Omental fat pad (tissue), 4 donors: ENCODE data around the gene TNS1. TPM values are rescaled to one million over a fixed set of nuclear protein-coding genes. Genes with fewer than 3 reads are reported as not detected.
"Not testable (repeated sequence)": the region's sequence is repeated elsewhere in the genome, so short reads cannot be mapped to it uniquely, and the experiment has no call there.

Experiments
- ATAC-seq: fragments of 150-250 bp; one replicate; pipeline ENCODE4 v1.9.1; 2016; ENCODE audit warnings: mild to moderate bottlenecking, moderate library complexity; ENCODE audit not compliant: low FRiP score
- DNase-seq: peaks from one replicate; pipeline ENCODE4 v3.0.0-alpha.2; 2019; ENCODE audit warnings: low spot score
- total RNA-seq, 4 donors: library from RNA; depleted of rRNA; stranded (reverse); fragments of >200 nt; gene quantifications; one replicate each; pipeline ENCODE4 v1.1.0, GENCODE V29; 2016
- TF ChIP-seq, protein P1 (sequence below), 3 donors: fragments of 450-650 bp; IDR thresholded peaks; one replicate each; pipeline ENCODE4 v1.5.1; 2016 to 2017; ENCODE audit warnings: antibody characterized with exemption in 3 of 3, mild to moderate bottlenecking in 3 of 3, moderate library complexity in 2 of 3

Gene TNS1
- total RNA-seq, 4 donors from 2014 or later = 135 to 453 (median 361) TPM

DNA sequence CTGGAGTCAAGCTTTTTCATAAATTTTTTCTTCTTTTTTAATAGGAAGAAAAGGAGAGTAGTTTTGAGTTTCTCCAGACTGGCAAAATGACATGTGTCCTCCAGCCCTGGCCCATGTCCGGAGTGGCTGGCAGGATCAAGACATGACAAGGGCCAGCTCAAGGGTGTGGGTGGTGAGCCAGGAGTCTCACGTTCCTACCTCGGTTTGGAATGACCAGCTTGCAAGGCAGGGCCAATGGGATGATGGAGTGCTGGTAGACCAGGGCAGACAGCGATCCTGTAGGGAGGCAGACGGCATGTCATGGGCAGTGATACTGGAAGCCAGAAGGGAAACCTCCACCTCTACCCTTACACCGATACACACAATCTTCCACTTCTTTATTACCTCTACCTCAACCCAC lies 190.6 kb downstream of the TNS1 start:
- DNase-seq = no peak
- TF ChIP-seq, protein P1, sequence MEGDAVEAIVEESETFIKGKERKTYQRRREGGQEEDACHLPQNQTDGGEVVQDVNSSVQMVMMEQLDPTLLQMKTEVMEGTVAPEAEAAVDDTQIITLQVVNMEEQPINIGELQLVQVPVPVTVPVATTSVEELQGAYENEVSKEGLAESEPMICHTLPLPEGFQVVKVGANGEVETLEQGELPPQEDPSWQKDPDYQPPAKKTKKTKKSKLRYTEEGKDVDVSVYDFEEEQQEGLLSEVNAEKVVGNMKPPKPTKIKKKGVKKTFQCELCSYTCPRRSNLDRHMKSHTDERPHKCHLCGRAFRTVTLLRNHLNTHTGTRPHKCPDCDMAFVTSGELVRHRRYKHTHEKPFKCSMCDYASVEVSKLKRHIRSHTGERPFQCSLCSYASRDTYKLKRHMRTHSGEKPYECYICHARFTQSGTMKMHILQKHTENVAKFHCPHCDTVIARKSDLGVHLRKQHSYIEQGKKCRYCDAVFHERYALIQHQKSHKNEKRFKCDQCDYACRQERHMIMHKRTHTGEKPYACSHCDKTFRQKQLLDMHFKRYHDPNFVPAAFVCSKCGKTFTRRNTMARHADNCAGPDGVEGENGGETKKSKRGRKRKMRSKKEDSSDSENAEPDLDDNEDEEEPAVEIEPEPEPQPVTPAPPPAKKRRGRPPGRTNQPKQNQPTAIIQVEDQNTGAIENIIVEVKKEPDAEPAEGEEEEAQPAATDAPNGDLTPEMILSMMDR (IDR thresholded peaks at IDR 0.05) = no peak
- ATAC-seq = no peak

DNA sequence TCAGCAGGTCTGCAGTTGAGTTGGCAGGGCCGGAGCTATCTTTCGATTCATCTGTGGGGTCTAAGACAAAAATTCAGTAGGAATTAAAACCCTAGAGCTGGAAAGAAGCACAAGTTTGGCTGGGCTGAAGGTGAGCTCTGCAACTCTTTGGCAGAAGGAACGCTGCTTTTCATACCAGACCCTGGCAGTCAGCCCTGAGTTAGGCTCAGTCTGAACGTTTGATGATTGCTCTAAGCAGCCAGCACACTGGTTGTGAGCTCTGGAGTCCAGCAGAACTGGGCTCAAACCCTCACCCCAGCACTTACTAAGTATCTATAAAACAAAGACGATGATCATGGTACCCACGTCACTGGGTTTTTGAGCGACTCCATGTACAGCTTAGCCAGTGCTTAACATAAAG lies 192.5 kb downstream of the TNS1 start:
- no peak for ATAC-seq
- DNase-seq = no peak
- TF ChIP-seq, protein P1 (IDR thresholded peaks at IDR 0.05) = no peak

DNA sequence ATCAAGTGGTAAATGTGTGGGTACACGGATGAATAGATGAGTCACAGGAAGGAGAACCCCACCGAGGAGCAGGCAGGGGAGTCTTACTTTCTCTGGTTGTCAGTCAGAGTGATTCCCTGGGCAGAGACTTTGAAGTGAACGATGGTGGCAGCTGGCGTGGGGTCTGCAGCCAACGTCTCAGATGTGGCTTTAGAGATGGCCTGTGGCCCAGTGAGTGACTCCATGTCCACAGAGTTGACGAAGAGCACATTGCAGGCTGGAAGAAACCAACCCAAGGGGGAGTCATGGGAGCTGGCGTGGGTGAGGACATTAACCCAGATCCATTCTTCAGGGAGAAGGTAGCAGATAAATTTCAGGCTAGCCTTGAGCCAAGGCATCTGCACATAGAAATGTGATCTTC lies 193.1 kb downstream of the TNS1 start:
- TF ChIP-seq, protein P1 (IDR thresholded peaks at IDR 0.05) = no peak
- ATAC-seq = no peak
- no peak for DNase-seq

DNA sequence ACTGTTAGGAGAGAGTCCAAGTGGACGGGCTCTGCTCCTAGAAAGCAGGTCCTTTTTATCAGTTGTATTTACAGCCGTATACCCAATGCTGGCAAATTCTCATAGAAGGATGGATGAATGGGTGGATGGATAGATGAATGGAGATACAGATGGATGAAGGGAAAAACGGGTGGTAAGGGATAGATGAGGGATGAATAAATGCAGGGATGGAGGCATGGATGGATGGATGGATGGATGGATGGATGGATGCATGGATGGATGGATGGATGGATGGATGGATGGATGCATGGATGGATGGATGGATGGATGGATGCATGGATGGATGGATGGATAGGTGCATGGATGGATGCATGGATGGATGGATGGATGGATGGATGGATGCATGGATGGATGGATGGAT lies 193.8 kb downstream of the TNS1 start:
- not testable (repeated sequence) for DNase-seq, ATAC-seq

DNA sequence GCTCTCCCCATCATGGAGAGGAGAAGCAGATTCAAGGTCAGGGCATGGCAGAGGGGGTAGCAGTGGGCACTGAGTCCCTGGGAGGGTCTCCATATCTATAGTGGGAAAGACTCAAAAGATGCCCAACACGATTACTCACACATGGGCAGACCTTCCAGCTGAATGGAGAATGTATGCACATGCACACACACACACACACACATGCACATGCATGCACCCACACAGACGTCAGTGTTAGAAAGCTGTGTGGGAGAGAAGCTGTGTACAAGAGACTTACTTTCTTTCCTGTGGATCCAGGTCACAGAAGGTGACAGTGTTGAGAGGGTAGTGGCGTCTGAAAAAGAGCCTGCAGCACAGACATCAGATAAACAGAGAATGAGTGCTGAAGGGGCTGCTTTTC lies 194.5 kb downstream of the TNS1 start:
- no peak for ATAC-seq
- TF ChIP-seq, protein P1 (IDR thresholded peaks at IDR 0.05) = no peak

DNA sequence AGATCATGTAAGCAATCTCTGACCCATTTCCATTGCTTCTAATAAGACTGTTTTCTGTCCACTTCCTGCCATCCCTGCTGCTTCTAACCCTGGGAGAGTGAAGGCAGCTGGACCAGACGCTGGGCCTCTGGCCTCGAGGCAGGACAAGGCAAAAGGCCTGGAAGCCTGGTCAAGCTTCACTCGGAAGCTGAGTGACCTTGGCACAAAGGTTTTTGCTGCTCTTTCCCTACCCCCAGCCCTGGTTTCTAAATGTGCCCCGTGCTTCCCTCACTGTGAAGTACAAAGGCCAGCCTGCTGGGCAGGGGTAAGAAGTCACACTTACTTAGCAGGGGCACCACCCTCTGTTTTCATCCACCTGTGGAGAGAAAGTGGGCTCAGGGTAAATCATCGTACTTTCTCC lies 195.0 kb downstream of the TNS1 start:
- TF ChIP-seq, protein P1 (IDR thresholded peaks at IDR 0.05) = no peak
- no peak for ATAC-seq
- DNase-seq = no peak

More for the DNA sequence above, 194.5 kb downstream of the TNS1 start:
- no peak for DNase-seq

DNA sequence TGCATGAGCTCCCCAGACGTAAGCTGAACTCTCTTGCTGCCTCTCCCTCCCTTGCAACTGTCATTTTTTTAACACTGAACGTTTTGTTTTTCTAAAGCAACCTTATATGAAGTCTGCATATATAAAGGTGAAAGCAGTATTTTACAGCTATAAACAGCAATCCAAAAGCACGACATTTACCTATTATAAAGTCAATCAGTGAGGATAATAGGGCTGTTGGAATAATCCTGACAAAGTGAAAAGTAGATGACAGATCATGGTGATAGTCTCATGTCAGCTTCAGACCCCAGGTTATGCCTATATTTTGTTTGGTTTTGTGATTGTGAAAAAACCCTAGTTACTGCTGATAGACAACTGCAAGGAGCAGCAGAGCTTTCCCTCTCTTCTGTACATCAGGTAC lies 195.8 kb downstream of the TNS1 start:
- ATAC-seq = no peak
- TF ChIP-seq, protein P1 (IDR thresholded peaks at IDR 0.05) = no peak
- DNase-seq = no peak

DNA sequence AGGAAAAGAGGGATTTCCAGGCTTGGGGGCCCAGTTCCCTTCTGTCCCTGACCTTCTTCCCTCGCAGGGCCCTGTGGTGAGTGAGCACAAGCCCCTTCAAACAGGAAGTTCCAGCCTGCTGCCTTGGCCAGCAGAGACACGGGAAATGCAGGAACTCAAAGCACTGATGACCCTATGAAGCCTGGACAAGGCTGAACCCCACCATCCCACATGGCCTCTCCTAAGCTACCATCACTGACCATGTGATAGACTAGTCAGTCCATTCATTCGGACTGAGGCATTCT lies 196.4 kb downstream of the TNS1 start:
- TF ChIP-seq, protein P1 (IDR thresholded peaks at IDR 0.05) = no peak
- ATAC-seq (no peak), DNase-seq (no peak)
